HepG2 (cell line): Measurements from ENCODE around the gene MPHOSPH8. TPM values are rescaled to one million over a fixed set of nuclear protein-coding genes. Genes with fewer than 3 reads are reported as not detected.

Experiments
- ATAC-seq: fragments of 200-7000 bp; cut with Tn5 transposase; 3 replicates; pipeline ENCODE4 v1.9.1; 2020; ENCODE audit warnings: mild to moderate bottlenecking, moderate library complexity
- BruUV-seq: library from RNA; stranded (reverse); fragments of 400-500 nt; replicated peaks from 2 replicates; lab custom pipeline; 2021; lab: Mats Ljungman, UMichigan
- CTCF ChIA-PET: fragments of 300-600 bp; formaldehyde crosslinking; extraction: SDS; loops from one replicate; lab custom pipeline; 2021; ENCODE audit warnings: low total read pairs, inconsistent platforms, low intra/inter-chr PET ratio; lab: Yijun Ruan, JAX
- POLR2A ChIA-PET: fragments of 350-600 bp; sonication (Branson Sonifier 250); formaldehyde crosslinking; loops from one replicate; lab custom pipeline; 2020; ENCODE audit warnings: antibody characterized with exemption, inconsistent platforms; lab: Yijun Ruan, JAX
- DNase-seq: peaks from one replicate; pipeline ENCODE4 v3.0.0-alpha.2; 2015; ENCODE audit warnings: low spot score
- FAIRE-seq: peaks from 3 replicates; lab custom pipeline; 2011; peaks lifted over from hg19 to GRCh38; lab: Jason Lieb, UNC
- H2AFZ ChIP-seq: one replicate; pipeline ENCODE4 v1.6.1; 2011; ENCODE audit warnings: low read length, inconsistent platforms
- H3K27ac ChIP-seq: fragments of 300-600 bp; 3 replicates; pipeline ENCODE4 v1.8.0; 2011; ENCODE audit warnings: mixed run types, mild to moderate bottlenecking, mixed read lengths, low read length, inconsistent platforms; ENCODE audit not compliant: insufficient read depth; ENCODE audit errors: extremely low read length
- H3K27me3 ChIP-seq, 2 experiments: fragments of 200-600 bp in 1 of 2; 2 replicates in 1 of 2; 3 replicates in 1 of 2; pipeline versions ENCODE4 v1.6.0 to v1.8.0; 2011; ENCODE audit warnings: low read length in 2 of 2, mild to moderate bottlenecking in 2 of 2, moderate library complexity in 2 of 2, inconsistent platforms in 1 of 2; ENCODE audit not compliant: insufficient read depth in 2 of 2, control insufficient read depth in 1 of 2
- H3K36me3 ChIP-seq, 2 experiments: fragments of 200-600 bp in 1 of 2; replicated peaks in 1 of 2; 2 replicates in 1 of 2; 3 replicates in 1 of 2; pipeline versions ENCODE4 v1.5.1 to v1.8.0; 2011; ENCODE audit warnings: low read length in 2 of 2, inconsistent platforms in 1 of 2; ENCODE audit not compliant: insufficient read depth in 2 of 2, control insufficient read depth in 1 of 2
- H3K4me1 ChIP-seq: 2 replicates; pipeline ENCODE4 v1.5.1; 2012; ENCODE audit warnings: low read length, inconsistent platforms; ENCODE audit not compliant: insufficient read depth
- H3K4me2 ChIP-seq: 2 replicates; pipeline ENCODE4 v1.6.0; 2011; ENCODE audit warnings: low read depth, low read length, inconsistent platforms
- H3K4me3 ChIP-seq, 3 experiments: fragments of 200-600 bp in 1 of 3; sonication (generic), shearing (Covaris generic) in 1 of 3; replicated peaks in 1 of 3; 2 replicates each; pipeline ENCODE4 v1.5.1; 2011 to 2016; ENCODE audit warnings: low read length in 3 of 3, inconsistent platforms in 2 of 3, low read depth in 2 of 3, mild to moderate bottlenecking in 2 of 3, control low read depth in 1 of 3, mixed read lengths in 1 of 3; ENCODE audit not compliant: insufficient read depth in 1 of 3
- H3K79me2 ChIP-seq: one replicate; pipeline ENCODE4 v1.6.1; 2011; ENCODE audit warnings: low read length, inconsistent platforms; ENCODE audit not compliant: insufficient read depth
- H3K9ac ChIP-seq: 2 replicates; pipeline ENCODE4 v1.6.0; 2011; ENCODE audit warnings: mild to moderate bottlenecking, low read depth, low read length, inconsistent platforms; ENCODE audit not compliant: insufficient read depth
- H3K9me3 ChIP-seq: 2 replicates; pipeline ENCODE4 v1.5.1; 2012; ENCODE audit warnings: mild to moderate bottlenecking, low read length
- H4K20me1 ChIP-seq: 2 replicates; pipeline ENCODE4 v1.6.0; 2011; ENCODE audit warnings: inconsistent platforms, mild to moderate bottlenecking, low read length, moderate library complexity; ENCODE audit not compliant: insufficient read depth
- POLR2AphosphoS2 ChIP-seq: IDR thresholded peaks from 2 replicates; pipeline ENCODE4 v1.6.1; 2011; ENCODE audit warnings: low read depth, low read length, improper control_type of control experiment
- ZNF407 ChIP-seq: sonication (generic); formaldehyde crosslinking; IDR thresholded peaks from one replicate; pipeline ENCODE4 v1.5.1; 2020; ENCODE audit warnings: mild to moderate bottlenecking, missing genetic modification reagents; ENCODE audit errors: not compliant biosample characterization
- WGBS: methylation state at CpG from one replicate; pipeline ENCODE4 v1.1.6; 2017; ENCODE audit warnings: low lambda C conversion rate; 5-methylcytosine and 5-hydroxymethylcytosine counted together
- in situ Hi-C: cut with HindIII; loops from 2 replicates; pipeline ENCODE4 v1.10.0; 2017; ENCODE audit warnings: low pct_unique_long_range_greater_than_20kb; ENCODE audit not compliant: extremely low pct_ligation_motif_present
- intact Hi-C: fragments of 100-400 bp; cut with micrococcal nuclease; formaldehyde crosslinking; loops from one replicate; pipeline ENCODE4 v1.10.0; 2022; ENCODE audit not compliant: unreplicated experiment
- polyA plus RNA-seq, 8 experiments: library from polyadenylated mRNA; depleted of rRNA in 3 of 8; stranded (reverse) in 7 of 8; unstranded in 1 of 8; fragments of >200 nt; fragmentation: Illumina TruSeq in 4 of 8; extraction: Trizol in 4 of 8; gene quantifications; 2 replicates each; pipeline versions ENCODE4 v1.2.1 to v1.2.3, GENCODE V29; 2011 to 2016; ENCODE audit warnings: low read depth in 4 of 8, missing spikeins in 1 of 8, mixed read lengths in 1 of 8; ENCODE audit not compliant: insufficient read depth in 1 of 8
- total RNA-seq, 5 experiments: library from RNA; depleted of rRNA; stranded (reverse); fragments of >200 nt; fragmentation: Illumina TruSeq; extraction: Trizol; gene quantifications; 2 replicates each; pipeline ENCODE4 v1.2.3, GENCODE V29; 2016; ENCODE audit warnings: low read depth in 1 of 5

MPHOSPH8 gene
- total and polyA plus RNA-seq, 2 of the 13 experiments (the other 11 are each of a cell fraction or from before 2014, with no cell fraction given), result 17.3 to 20.9 TPM

- ATAC-seq (peak; percentile 19; the same call in 2 of the 3 replicates), DNase-seq (no peak), FAIRE-seq (no peak)
- H3K27ac ChIP-seq, result no peak overlapping the region
- H3K4me1 ChIP-seq, result no peaks in the 10 kb centered on the region
- no peak overlapping the region for H2AFZ ChIP-seq
- H4K20me1 ChIP-seq, result no peaks in the 10 kb centered on the region
- CTCF ChIA-PET, result no interaction called here
- H3K79me2 ChIP-seq, result no peaks in the 10 kb centered on the region
- intact Hi-C loops (no loop called here), in situ Hi-C loops (no loop called here)
- POLR2A ChIA-PET, result no interaction called here
- no peak overlapping the region for H3K9ac ChIP-seq
- WGBS, result 96% methylated on average over 14 of the region's 14 CpGs
- H3K9me3 ChIP-seq, result no peaks in the 10 kb centered on the region
- BruUV-seq, result no TSS peak
- TF ChIP-seq POLR2AphosphoS2, result no peak
- TF ChIP-seq ZNF407, result no peak
- no peak overlapping the region for H3K4me3 ChIP-seq
- no peaks in the 10 kb centered on the region for H3K27me3 ChIP-seq
- peaks cover 11 to 56% of the 10 kb centered on the region in 2 experiments for H3K36me3 ChIP-seq
- H3K4me2 ChIP-seq, result no peak overlapping the region
These were observed 31.2 kb downstream of the MPHOSPH8 start for GRCh38 chr13:19664481-19665230.
